SJSA1 (cell line): ENCODE data around the gene TMEM131. TPM values are rescaled to one million over a fixed set of nuclear protein-coding genes. Genes with fewer than 3 reads are reported as not detected.
"Not testable (repeated sequence)": the region's sequence is repeated elsewhere in the genome, so short reads cannot be mapped to it uniquely, and the experiment has no call there.

Experiments used
- DNase-seq, 2 experiments: peaks; one replicate each; pipeline ENCODE4 v3.0.0-alpha.2; 2015 to 2020; ENCODE audit warnings: low spot score in 2 of 2, low read depth in 1 of 2
- H3K27ac ChIP-seq: fragments of 250-450 bp; sonication (Bioruptor Pico); 2 replicates; pipeline ENCODE4 v1.5.1; 2020; ENCODE audit warnings: mild to moderate bottlenecking, moderate library complexity
- H3K27me3 ChIP-seq: fragments of 250-450 bp; sonication (Bioruptor Pico); replicated peaks from 2 replicates; pipeline ENCODE4 v1.5.1; 2020; ENCODE audit warnings: mild to moderate bottlenecking, moderate library complexity
- H3K36me3 ChIP-seq: fragments of 250-450 bp; sonication (Bioruptor Pico); 2 replicates; pipeline ENCODE4 v1.5.1; 2020; ENCODE audit warnings: mild to moderate bottlenecking
- H3K4me1 ChIP-seq: fragments of 250-450 bp; sonication (Bioruptor Pico); replicated peaks from 2 replicates; pipeline ENCODE4 v1.6.1; 2021; ENCODE audit warnings: mild to moderate bottlenecking
- H3K4me3 ChIP-seq: fragments of 250-450 bp; sonication (Bioruptor Pico); 2 replicates; pipeline ENCODE4 v1.5.1; 2020; ENCODE audit warnings: mild to moderate bottlenecking
- H3K9me3 ChIP-seq: fragments of 250-450 bp; sonication (Bioruptor Pico); replicated peaks from 2 replicates; pipeline ENCODE4 v1.5.1; 2020; ENCODE audit warnings: mild to moderate bottlenecking
- total RNA-seq: library from RNA; depleted of rRNA; stranded (reverse); fragments of >200 nt; shearing (Covaris generic); gene quantifications from 2 replicates; pipeline ENCODE4 v1.2.3, GENCODE V29; 2014

The TMEM131 gene
- total RNA-seq, 1 experiment from 2014 or later: 18.7 TPM

DNA sequence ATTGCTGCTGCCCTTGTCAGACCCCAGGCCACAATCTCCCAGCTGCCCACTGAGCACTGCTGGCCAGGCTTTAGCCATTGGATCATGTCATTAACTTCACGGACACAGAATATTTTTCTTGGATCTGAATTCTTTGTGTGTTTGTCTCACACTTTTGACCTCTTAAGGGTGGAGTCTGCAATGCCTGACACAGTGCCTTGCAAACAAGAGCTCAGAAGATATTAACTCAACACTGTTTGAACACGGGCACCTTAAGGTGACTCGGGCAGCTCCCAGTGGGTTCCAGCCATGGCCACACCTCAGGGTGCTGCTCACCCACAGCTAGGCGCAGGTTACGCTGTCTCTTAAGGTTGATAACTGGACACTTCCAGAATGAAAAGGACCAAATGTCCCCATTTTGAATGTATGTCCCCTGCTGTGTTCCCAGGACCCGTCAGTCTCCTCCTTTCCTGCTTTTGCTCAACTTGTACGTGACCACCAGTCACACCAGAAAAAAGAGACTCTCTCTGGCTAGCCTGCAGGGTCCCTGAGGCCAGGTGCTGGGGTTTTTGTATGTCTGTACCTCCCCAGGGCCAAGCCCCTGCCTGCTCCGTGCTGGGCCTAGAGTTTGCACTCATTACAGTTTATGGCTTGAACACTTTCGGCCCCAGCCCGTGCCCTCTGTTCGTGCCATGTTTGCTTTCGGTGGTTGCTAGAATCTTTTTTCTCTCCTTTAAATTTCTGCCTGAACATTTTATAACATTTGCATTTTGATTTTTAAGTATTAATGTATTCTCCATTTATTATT, 33.4 kb upstream of the TMEM131 start:
- Histone ChIP-seq H3K4me1 (no peaks in the 10 kb centered on the region), H3K9me3 (no peaks in the 10 kb centered on the region), H3K36me3 (no peaks in the 10 kb centered on the region), H3K27ac (no peak overlapping the region), H3K4me3 (no peak overlapping the region), H3K27me3 (no peaks in the 10 kb centered on the region; the same call in 1 of the 2 replicates)
- DNase-seq: peak in 1 of 2 experiments; percentile 16

DNA sequence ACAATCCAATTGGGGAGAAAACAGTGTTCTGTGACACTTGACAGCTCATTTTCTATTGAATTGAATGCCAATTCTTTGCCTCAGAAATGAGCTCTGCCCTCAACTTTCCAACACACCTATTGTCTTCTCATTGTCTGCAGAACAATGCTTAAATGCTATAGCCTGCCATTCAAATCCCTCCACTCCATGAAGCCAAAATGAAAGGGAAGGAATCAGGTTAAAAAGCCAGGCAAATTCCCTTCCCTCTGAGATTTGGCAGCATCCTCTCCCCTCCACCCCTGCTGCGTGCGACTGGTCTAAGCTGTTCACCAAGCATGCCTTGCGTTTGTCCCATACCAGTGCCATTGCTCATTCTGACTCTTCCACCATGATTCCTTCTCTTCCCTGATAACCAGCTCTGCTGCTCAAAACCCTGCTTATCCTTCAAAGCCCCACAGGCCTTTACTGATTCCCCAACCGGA, 32.4 kb upstream of the TMEM131 start:
- Histone ChIP-seq H3K27ac (no peak overlapping the region), H3K9me3 (no peaks in the 10 kb centered on the region), H3K36me3 (no peaks in the 10 kb centered on the region), H3K4me1 (no peaks in the 10 kb centered on the region), H3K27me3 (no peaks in the 10 kb centered on the region; the same call in 1 of the 2 replicates), H3K4me3 (no peak overlapping the region)
- peak in 1 of 2 experiments; percentile 16 for DNase-seq

DNA sequence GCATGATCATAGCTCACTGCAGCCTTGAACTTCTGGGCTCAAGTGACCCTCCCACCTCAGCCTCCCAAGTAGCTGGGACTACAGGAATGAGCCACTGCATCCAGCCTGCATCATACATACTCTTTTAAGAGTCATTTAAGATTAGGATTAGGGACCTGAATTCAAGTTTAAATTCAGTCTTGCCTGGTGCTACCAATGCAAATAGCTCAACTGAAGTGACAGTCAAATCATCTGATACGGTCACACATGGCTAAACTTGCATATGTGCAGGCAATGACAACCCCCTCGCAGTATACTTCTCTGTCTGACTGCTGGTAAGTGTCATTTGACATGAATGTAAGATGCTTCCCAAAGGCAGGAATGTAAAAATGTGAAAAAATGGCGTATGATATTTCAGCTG, 31.8 kb upstream of the TMEM131 start:
- Histone ChIP-seq H3K36me3 (no peaks in the 10 kb centered on the region), H3K9me3 (no peaks in the 10 kb centered on the region), H3K4me3 (no peak overlapping the region), H3K27ac (no peak overlapping the region), H3K4me1 (no peaks in the 10 kb centered on the region), H3K27me3 (no peaks in the 10 kb centered on the region; the same call in 1 of the 2 replicates)
- DNase-seq: no peak

DNA sequence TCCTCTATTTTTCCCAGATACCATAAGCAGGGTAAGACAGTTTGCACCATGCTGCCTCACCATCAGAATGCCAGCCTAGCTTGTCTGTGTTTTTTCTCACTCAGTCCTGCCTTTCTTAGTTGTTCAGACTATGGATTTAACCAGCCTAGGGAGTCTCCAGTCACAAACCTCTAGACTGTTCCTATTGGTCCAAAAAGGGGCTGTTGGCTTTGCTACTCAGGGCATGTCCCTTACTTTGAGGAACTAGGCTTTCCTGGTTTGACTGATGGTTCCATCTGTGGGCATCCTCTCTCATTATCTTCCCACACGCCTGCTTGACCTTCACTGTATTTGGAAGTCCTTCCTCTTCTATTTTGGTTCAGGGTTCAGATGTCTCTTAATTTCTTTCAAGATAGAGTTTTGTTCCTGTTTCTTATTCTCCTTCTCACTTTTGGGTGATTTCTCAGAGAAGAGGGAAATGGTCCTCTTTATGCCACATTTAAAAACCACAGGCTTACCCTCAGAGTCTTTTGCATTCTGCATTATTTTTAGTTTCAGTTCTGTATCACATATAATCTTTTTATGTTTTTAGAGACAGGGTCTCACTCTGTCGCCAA, 31.3 kb upstream of the TMEM131 start:
- H3K27me3 ChIP-seq: no peaks in the 10 kb centered on the region; the same call in 1 of the 2 replicates
- no peaks in the 10 kb centered on the region for H3K9me3 ChIP-seq
- H3K27ac ChIP-seq: no peak overlapping the region
- no peaks in the 10 kb centered on the region for H3K36me3 ChIP-seq
- H3K4me3 ChIP-seq: no peak overlapping the region
- no peaks in the 10 kb centered on the region for H3K4me1 ChIP-seq
- DNase-seq: peak in 1 of 2 experiments; percentile 11

- Histone ChIP-seq H3K9me3 (no peaks in the 10 kb centered on the region; the same call in 1 of the 2 replicates), H3K27me3 (no peaks in the 10 kb centered on the region; the same call in 1 of the 2 replicates), H3K36me3 (no peaks in the 10 kb centered on the region), H3K27ac (no peak overlapping the region), H3K4me1 (no peaks in the 10 kb centered on the region), H3K4me3 (no peak overlapping the region)
- peak in 1 of 2 experiments; percentile 20 for DNase-seq
Observed at GRCh38 chr2:98026292-98026691, 30.5 kb upstream of the TMEM131 start.

DNA sequence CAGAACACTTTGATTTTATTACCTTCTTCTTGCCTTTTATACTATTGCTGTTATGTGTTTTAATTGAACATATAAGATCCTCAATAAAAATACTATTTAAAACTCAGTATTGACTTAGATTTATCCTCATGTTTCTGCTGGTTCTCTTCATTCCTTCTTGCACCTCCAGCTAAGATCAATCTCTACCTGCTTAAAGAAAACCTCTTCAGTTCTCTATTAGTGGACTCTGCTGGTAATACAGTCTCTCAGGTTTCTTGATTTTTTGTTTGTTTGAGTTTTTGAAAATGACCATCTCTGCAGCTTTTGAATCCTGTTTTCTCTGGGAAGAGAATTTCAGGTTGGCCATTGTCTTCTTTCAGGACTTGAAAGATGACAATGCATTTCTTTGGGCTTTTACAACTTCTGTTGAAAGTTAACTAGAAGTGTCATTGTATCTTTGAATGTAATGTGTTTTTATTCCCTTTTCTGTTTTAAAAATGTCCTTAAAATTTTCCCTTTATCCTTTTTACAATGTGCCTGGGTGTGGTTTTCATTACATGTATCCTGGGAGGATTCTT, 29.8 kb upstream of the TMEM131 start:
- Histone ChIP-seq H3K4me1 (no peaks in the 10 kb centered on the region), H3K27ac (no peak overlapping the region), H3K4me3 (no peak overlapping the region), H3K9me3 (no peaks in the 10 kb centered on the region; the same call in 1 of the 2 replicates), H3K27me3 (no peaks in the 10 kb centered on the region; the same call in 1 of the 2 replicates), H3K36me3 (no peaks in the 10 kb centered on the region)
- no peak for DNase-seq

GRCh38 chr2:98022067-98022466, 26.3 kb upstream of the TMEM131 start:
- H3K9me3 ChIP-seq, DNase-seq, H3K36me3 ChIP-seq, H3K4me3 ChIP-seq, H3K4me1 ChIP-seq, H3K27me3 ChIP-seq, H3K27ac ChIP-seq: not testable (repeated sequence)

GRCh38 chr2:98020992-98021713, 25.4 kb upstream of the TMEM131 start:
- Histone ChIP-seq H3K36me3 (no peaks in the 10 kb centered on the region), H3K4me1 (0 out of 2 replicates have a peak, but pooled peaks cover 2% of the 10 kb centered on the region), H3K27me3 (no peaks in the 10 kb centered on the region; the same call in 1 of the 2 replicates), H3K4me3 (no peak overlapping the region), H3K27ac (no peak overlapping the region), H3K9me3 (no peaks in the 10 kb centered on the region; the same call in 1 of the 2 replicates)
- no peak for DNase-seq

GRCh38 chr2:98020516-98020915, 24.8 kb upstream of the TMEM131 start:
- Histone ChIP-seq H3K4me3 (no peak overlapping the region), H3K9me3 (no peaks in the 10 kb centered on the region; the same call in 1 of the 2 replicates), H3K27ac (no peak overlapping the region), H3K27me3 (no peaks in the 10 kb centered on the region; the same call in 1 of the 2 replicates), H3K36me3 (no peaks in the 10 kb centered on the region), H3K4me1 (0 out of 2 replicates have a peak, but pooled peaks cover 2% of the 10 kb centered on the region)
- DNase-seq: no peak

GRCh38 chr2:98016908-98017670, 21.3 kb upstream of the TMEM131 start:
- DNase-seq: no peak
- no peak overlapping the region for H3K27ac ChIP-seq
- H3K4me1 ChIP-seq: peaks cover 9% of the 10 kb centered on the region
- no peak overlapping the region for H3K4me3 ChIP-seq
- no peaks in the 10 kb centered on the region for H3K36me3 ChIP-seq
- H3K9me3 ChIP-seq: no peaks in the 10 kb centered on the region; the same call in 1 of the 2 replicates
- H3K27me3 ChIP-seq: no peaks in the 10 kb centered on the region; the same call in 1 of the 2 replicates

DNA sequence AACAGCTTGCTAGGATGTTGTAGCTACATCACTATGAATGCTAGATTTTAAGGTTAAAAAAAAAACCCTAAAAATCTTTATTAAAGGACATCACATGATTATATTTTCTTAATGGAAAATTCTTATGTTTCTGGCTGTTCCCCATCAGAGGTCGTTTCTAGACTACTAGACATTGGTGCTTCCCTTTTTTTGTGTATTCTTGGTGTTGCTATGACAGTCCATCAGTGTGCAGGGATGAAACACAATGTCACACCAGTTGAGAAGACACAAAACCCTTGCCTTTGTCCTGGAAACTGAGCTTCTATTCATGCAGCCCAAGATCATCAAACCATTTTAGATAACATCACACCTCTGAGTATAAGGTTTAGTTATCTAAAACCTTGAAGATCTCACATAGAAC, 19.9 kb upstream of the TMEM131 start:
- Histone ChIP-seq H3K9me3 (no peaks in the 10 kb centered on the region), H3K4me1 (peaks cover 9% of the 10 kb centered on the region), H3K36me3 (no peaks in the 10 kb centered on the region), H3K27me3 (no peaks in the 10 kb centered on the region; the same call in 1 of the 2 replicates), H3K4me3 (no peak overlapping the region), H3K27ac (no peak overlapping the region)
- DNase-seq: no peak

- Histone ChIP-seq H3K9me3 (no peaks in the 10 kb centered on the region), H3K4me3 (no peak overlapping the region), H3K27me3 (no peaks in the 10 kb centered on the region; the same call in 1 of the 2 replicates), H3K36me3 (no peaks in the 10 kb centered on the region), H3K27ac (no peak overlapping the region), H3K4me1 (peaks cover 7% of the 10 kb centered on the region)
- no peak for DNase-seq
Observed at GRCh38 chr2:98014379-98014778, 18.6 kb upstream of the TMEM131 start.
